ENCODE results near the gene TSPAN12. TPM values are rescaled to one million over a fixed set of nuclear protein-coding genes. Genes with fewer than 3 reads are reported as not detected.
"Not testable (repeated sequence)": the region's sequence is repeated elsewhere in the genome, so short reads cannot be mapped to it uniquely, and the experiment has no call there.

The TSPAN12 gene
- 10 to 100 TPM in 1 of 4 donors, 1 to 10 TPM in 3; 2.7 to 11.1 (median 6.1) TPM for total RNA-seq

GRCh38 chr7:120857588-120858573 lies at the start of gene TSPAN12:
Gene TSPAN12 (minus strand): TSS chr7:120858144. CDS start chr7:120856763, 1,381 bp downstream.
- Histone ChIP-seq H3K27me3 (peaks cover 0 to 3% of the 10 kb centered on the region in 2 donors), H3K9me3 (no peaks in the 10 kb centered on the region), H3K4me1 (peaks cover 0 to 16% (median 0%) of the 10 kb centered on the region in 4 donors), H3K27ac (peak within 1 kb of the TSS; percentile 54 to 87 (median 79)), H3K36me3 (no peaks in the 10 kb centered on the region), H3K4me3 (peak within 1 kb of the TSS; percentile 44 to 75 (median 55))
- peak; percentile 39 to 48 for DNase-seq (ENCODE audit: low spot score in 2 of 2)
- TF ChIP-seq POLR2A (IDR thresholded peaks at IDR 0.05): no peak
- TF ChIP-seq EP300 (IDR thresholded peaks at IDR 0.05): peak in 1 of 2 donors; percentile 20
- TF ChIP-seq CTCF (IDR thresholded peaks at IDR 0.05): peak; percentile 63 to 88 (median 71)
- WGBS, 2 donors: 0% methylated on average over 37 to 41 of the region's 71 CpGs

- 62 to 66% methylated on average over 4 of the region's 4 CpGs for WGBS, 2 donors
- H3K27ac ChIP-seq: no peak overlapping the region
- no peak for TF ChIP-seq EP300 (IDR thresholded peaks at IDR 0.05)
- no peak for TF ChIP-seq POLR2A (IDR thresholded peaks at IDR 0.05)
- TF ChIP-seq CTCF (IDR thresholded peaks at IDR 0.05): no peak
These were observed 41.0 kb upstream of the TSPAN12 start for GRCh38 chr7:120898715-120899499.

GRCh38 chr7:120895253-120895652 lies 37.3 kb upstream of the TSPAN12 start:
- not testable (repeated sequence) for H3K4me3 ChIP-seq; H3K27me3 ChIP-seq; H3K4me1 ChIP-seq; H3K27ac ChIP-seq; H3K36me3 ChIP-seq; DNase-seq (ENCODE audit: low spot score in 2 of 2)
- peaks cover 0 to 32% (median 0%) of the 10 kb centered on the region in 4 donors for H3K9me3 ChIP-seq
- 80 to 81% methylated on average over 3 of the region's 3 CpGs for WGBS, 2 donors

More at GRCh38 chr7:120898715-120899499, 41.0 kb upstream of the TSPAN12 start:
- no peaks in the 10 kb centered on the region for H3K4me1 ChIP-seq
- H3K36me3 ChIP-seq: no peaks in the 10 kb centered on the region
- H3K9me3 ChIP-seq: peaks cover 0 to 31% (median 0%) of the 10 kb centered on the region in 4 donors
- no peaks in the 10 kb centered on the region for H3K27me3 ChIP-seq
- no peak overlapping the region for H3K4me3 ChIP-seq
- no peak for DNase-seq (ENCODE audit: low spot score in 2 of 2)

- DNase-seq (ENCODE audit: low spot score in 2 of 2): not testable (repeated sequence)
These were observed 27.7 kb upstream of the TSPAN12 start for GRCh38 chr7:120885602-120886001.

GRCh38 chr7:120877701-120878100 lies 19.8 kb upstream of the TSPAN12 start:
- no peaks in the 10 kb centered on the region for H3K36me3 ChIP-seq
- H3K4me1 ChIP-seq: no peaks in the 10 kb centered on the region
- H3K27me3 ChIP-seq: no peaks in the 10 kb centered on the region
- no peak overlapping the region for H3K27ac ChIP-seq
- H3K4me3 ChIP-seq: no peak overlapping the region
- 65 to 75% methylated on average over 4 of the region's 4 CpGs for WGBS, 2 donors
- no peak for TF ChIP-seq EP300 (IDR thresholded peaks at IDR 0.05)
- no peak for TF ChIP-seq CTCF (IDR thresholded peaks at IDR 0.05)
- no peak for TF ChIP-seq POLR2A (IDR thresholded peaks at IDR 0.05)
- DNase-seq (ENCODE audit: low spot score in 2 of 2): no peak
- H3K9me3 ChIP-seq: no peaks in the 10 kb centered on the region

More at GRCh38 chr7:120885602-120886001, 27.7 kb upstream of the TSPAN12 start:
- H3K27me3 ChIP-seq, H3K9me3 ChIP-seq, H3K4me3 ChIP-seq, H3K27ac ChIP-seq, H3K4me1 ChIP-seq, H3K36me3 ChIP-seq: not testable (repeated sequence)
- WGBS, 2 donors: 83 to 86% methylated on average over 4 of the region's 4 CpGs
